DMS53 treated with DMSO at 0.1 percent for 48 hours (cell line): ENCODE data around the gene MMP17.

Source experiments
- DNase-seq: peaks from one replicate; lab custom pipeline; 2025; ENCODE audit not compliant: unreplicated experiment; lab: John Stamatoyannopoulos, UW

The MMP17 gene

DNA sequence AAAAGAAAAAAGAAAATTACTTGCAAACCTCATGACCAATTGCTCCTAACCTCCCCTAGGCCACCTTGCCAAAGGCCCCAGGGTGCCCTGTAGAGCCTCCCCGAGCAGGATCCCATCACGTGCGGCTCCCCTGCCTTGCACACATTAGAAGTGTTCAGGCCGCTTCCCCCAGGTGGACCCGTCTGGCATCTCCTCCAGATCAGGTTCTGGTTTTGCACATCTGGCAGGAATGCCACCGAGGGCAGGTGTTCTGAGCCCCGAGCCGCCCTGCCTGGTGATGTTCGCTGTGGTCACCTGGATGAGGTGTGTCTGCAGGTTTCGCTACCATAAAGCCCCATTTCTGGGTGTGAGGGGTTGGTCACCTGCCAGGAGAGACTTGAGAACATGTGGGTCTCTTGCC is 19.3 kb downstream of the MMP17 start:
- no peak for DNase-seq

DNA sequence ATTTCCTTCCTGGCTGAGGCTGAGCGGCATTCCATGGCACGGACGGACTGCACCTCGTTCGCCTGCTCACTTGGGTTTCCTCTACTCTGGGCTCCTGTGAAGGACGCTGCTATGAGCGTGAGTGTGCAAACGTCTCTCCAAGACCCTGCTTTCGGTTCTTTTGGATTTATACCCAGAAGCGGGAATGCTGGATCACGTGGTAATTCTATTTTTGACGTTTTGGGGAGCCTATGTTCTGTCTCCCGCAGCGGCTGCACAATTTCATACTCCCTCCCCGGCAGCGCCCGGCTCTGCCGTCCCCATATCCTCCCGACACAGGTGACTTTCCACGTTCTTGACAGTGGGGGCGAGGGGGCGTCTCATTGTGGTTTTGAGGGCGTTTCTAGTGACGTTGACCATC is 20.6 kb downstream of the MMP17 start:
- no peak for DNase-seq

- DNase-seq, result no peak
Observed at GRCh38 chr12:131849700-131850553, 21.7 kb downstream of the MMP17 start.

DNA sequence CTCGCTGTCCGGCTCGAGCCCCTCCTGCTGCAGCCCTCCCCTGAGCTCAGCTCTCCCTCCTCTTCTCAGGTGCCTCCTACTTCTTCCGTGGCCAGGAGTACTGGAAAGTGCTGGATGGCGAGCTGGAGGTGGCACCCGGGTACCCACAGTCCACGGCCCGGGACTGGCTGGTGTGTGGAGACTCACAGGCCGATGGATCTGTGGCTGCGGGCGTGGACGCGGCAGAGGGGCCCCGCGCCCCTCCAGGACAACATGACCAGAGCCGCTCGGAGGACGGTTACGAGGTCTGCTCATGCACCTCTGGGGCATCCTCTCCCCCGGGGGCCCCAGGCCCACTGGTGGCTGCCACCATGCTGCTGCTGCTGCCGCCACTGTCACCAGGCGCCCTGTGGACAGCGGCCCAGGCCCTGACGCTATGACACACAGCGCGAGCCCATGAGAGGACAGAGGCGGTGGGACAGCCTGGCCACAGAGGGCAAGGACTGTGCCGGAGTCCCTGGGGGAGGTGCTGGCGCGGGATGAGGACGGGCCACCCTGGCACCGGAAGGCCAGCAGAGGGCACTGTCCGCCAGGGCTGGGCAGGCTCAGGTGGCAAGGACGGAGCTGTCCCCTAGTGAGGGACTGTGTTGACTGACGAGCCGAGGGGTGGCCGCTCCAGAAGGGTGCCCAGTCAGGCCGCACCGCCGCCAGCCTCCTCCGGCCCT is 22.8 kb downstream of the MMP17 start:
- peak; percentile 61 for DNase-seq

- DNase-seq, result no peak
Observed at GRCh38 chr12:131851741-131852550, 23.8 kb downstream of the MMP17 start.

DNA sequence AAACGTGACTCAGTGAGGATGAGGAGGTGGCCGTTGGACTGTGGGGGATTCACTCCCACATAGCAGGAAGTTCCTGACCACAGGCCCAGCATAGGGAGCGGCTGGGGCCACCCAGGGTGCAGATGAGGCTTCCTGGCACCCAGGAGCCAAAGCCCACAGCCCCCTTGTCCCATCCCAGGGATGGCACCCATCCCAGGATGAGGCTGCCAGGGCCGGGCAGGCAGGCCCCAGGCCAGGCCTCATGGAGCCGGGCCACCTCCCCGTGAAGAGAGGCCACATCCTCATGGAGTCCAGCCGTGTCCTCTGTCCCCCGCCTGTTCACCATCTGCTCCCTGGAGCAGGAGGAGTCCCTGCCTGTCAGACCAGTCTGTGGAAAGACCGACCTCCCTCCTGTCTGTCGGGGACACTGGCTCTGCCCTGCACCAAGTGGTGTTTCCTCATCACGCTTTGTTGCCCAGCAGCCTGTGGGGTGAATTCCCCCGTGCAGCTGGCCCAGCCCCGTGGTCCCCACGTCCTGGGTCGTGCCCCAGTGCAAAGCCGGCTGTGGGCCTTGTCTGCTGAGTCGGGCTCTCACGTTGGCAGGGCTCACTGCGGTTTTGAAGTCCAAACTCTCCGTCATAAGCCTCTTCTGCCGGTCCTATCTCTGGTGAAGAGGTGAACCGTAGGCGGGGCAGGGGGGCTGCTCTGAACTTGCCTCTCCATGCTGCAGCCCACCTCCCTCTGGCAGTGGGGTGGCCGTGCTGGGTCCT is 24.5 kb downstream of the MMP17 start:
- DNase-seq, result no peak

GRCh38 chr12:131853832-131854797 is 25.9 kb downstream of the MMP17 start:
- no peak for DNase-seq

- DNase-seq, result no peak
Observed at GRCh38 chr12:131854861-131855476, 26.8 kb downstream of the MMP17 start.

DNA sequence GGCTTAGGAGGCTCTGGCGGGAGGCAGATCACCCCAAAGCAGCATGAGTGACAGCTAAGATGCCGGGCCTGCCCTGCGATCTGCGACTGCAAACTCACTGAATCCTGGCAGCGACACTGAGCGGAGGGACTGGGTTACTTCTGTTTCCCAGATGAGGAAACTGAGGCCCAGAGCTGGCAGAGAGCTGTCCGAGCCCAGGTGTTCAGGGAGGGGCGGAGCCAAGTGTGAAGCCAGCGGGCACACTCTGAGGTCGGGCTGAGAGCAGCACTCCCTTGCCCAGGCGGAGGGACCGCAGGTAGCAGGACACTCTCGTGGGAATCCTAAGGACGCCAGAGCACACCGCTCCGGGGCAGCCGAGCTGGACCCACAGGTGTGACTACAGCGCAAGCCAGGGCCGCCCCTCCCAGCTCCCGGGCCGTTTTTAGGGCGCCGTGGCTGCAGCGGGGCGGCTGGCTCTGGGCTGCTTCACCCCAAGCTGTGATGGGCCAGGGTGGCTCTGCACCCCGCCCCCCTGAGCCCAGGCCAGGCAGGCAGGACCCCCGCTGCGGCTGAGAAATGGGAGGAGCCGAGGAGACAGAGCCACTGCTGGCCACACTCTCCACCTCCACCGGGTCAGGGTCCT is 27.4 kb downstream of the MMP17 start:
- DNase-seq, result no peak

DNA sequence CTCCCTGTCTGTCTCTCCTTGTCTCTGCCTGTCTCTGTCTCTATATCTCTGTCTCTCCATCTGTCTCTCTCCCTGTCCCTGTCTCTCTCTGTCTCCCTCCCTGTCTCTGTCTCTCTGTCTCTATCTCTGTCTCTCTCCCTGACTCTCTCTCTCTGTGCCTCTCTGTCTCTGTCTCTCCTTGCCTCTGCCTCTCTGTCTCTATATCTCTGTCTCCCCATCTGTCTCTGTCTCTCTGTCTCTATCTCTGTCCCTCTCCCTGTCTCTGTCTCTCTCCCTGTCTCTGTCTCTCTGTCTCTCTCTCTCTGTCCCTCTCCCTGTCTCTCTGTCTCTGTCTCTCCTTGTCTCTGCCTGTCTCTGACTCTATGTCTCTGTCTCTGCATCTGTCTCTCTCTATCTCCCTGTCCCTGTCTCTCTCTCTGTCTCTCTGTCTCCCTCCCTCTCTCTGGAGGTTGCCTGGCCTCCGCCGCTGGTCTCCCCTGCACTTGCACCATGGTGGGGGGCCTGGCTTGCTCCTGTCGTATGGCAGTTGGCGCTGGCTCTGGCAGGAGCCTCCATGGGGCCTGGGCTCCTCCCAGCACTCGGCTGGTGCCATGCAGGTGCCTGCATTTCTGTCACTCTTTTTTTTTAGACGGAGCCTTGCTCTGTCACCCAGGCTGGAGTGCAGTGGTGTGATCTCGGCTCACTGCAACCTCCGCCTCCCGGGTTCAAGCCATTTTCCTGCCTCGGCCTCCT is 28.3 kb downstream of the MMP17 start:
- no peak for DNase-seq

DNA sequence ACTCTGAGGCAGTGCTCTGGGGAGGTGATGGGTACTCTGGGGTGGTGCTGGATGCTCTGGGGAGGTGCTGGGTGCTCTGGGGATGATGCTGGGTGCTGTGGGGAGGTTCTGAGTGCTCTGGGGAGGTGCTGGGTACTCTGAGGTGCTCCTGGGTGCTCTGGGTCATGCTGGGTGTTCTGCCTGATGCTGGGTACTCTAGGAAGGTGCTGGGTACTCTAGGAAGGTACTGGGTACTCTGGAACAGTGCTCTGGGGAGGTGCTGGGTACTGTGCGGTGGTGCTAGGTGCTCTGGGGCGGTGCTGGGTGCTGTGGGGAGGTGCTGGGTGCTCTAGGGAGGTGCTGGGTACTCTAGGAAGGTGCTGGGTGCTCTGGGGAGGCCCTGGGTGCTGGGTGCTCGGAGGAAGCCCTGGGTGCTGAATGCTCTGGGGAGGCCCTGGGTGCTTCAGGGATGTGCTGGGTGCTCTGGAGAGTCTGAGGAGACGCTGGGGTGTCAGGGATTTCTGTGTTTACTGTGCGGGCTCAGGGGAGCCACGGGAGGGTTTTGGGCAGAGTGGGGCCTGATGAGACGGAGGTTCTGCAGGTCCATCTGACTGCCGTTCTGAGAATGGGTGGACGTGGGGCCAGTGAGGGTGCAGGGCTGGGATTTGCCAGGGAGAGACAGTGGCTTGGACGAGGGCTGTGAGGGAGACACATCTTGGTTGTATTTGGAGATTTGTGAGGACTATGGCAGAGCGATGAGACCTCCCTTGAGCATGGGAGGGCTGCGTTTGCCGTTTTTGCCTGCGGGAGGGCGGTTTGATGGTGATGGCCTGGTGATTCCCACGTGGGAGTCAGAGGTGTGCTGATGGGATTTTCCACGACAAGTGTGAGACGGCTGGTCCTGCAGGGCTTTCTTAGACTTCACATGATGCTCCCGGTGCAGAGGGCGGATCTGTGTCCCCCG is 30.0 kb downstream of the MMP17 start:
- DNase-seq, result no peak

DNA sequence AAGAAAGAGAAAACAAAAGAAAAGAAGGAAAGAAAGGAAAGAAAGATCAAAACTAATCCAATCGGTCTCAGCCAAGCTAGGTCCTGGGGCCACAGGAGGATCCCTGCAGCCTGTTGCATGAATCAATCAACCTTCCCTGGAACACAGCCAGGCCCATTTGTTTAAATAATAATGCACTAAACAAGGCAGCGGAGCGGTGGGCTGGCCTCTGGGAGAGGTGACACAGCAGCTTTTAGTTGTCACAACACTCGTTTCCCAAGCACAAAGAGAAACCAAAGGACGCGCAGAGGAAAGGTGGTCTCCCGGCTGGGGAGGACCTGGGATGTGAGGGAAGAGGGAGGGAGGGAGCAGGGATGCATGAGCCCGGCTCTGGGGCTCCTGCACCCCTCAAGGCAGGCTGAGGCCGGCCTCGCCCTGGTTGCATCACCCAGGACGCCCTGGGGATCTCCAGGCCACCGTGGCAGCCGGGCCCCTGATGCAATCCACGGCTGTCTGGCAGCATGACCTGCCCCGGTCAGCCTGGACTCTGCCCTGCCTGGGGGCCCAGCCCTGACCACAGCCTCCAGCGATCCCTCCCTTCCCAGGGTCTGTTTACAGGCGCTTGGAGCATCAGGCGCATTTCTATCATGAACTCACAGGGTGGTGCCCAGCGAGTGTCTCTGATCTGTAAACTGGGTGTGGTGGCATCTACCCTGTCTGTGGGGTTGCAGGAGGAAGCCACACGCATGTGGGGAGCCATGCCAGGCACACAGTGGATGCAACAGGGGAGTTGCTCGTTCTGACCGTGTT is 32.5 kb downstream of the MMP17 start:
- DNase-seq, result peak; percentile 33

DNA sequence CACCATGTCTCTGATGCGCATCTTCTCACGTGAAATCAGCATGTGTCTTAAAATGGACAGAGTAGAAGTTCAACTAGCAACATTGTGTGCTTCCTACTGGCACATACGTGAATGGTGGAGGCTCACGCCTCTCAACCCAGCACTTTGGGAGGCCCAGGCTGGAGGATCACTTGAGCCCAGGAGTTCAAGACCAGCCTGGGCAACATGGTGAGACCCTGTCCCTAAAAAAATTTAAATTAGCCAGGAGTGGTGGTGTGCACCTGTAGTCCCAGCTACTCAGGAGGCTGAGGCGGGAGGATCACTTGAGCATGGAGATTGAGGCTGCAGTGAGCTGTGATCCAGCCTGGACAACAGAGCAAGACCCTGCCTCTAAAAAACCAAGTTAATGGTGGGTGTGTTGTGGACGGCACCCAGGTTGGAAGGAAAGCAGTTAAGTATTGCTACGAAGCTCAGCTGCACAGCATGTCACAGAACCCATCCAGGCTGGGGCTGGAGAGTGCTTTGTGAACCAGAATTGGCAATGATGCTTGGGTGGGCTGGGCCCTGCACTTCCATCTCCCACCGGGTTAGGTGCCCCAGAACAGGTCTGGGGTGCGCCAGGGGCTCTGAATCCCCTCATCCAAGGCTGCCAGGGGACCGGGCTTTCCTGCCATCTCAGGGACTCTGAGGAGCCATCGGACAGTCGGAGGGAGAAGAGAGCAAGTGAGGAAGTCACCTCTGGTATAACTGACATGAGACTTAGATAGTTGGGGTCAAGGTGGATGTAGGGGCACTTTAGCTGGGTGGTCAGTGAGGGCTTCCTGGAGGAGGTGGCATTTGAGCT is 33.3 kb downstream of the MMP17 start:
- no peak for DNase-seq

DNA sequence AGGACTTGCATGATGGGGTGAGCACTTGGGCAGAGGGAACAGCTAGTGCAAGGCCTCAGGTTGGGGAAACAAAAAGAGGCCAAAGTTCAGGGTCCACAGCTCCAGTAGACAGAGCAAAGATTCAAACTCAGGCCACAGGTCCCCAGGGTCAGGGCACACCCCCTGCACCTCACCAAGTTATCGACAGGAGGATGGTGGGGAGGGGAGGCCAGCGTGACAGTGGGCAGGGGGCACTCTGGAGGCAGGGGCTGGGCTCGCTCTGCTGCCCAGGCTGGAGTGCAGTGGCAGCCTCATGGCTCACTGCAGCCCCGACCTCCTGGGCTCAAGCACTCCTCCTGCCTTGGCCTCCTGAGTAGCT is 33.9 kb downstream of the MMP17 start:
- DNase-seq, result no peak

GRCh38 chr12:131862600-131862993 is 34.4 kb downstream of the MMP17 start:
- DNase-seq, result no peak
